Lung (tissue), 12 donors: ENCODE data around the gene KYAT1. TPM values are rescaled to one million over a fixed set of nuclear protein-coding genes. Genes with fewer than 3 reads are reported as not detected.

Experiments used
- ATAC-seq: fragments of 200-7000 bp; cut with Tn5 transposase; one replicate; pipeline ENCODE4 v1.9.1; 2020; ENCODE audit warnings: moderate number of reproducible peaks; ENCODE audit not compliant: insufficient read depth, low FRiP score
- DNase-seq, 3 donors: peaks; one replicate each; pipeline ENCODE4 v3.0.0-alpha.2; 2013 to 2017
- H3K27ac ChIP-seq, 2 donors: one replicate each; pipeline ENCODE4 v1.5.1; 2013; ENCODE audit warnings: mild to moderate bottlenecking in 2 of 2, moderate library complexity in 2 of 2, control low read depth in 1 of 2, inconsistent platforms in 1 of 2, low read depth in 1 of 2, low read length in 1 of 2
- H3K27me3 ChIP-seq, 3 donors: one replicate each; pipeline ENCODE4 v1.5.1; 2013; ENCODE audit warnings: low read length in 2 of 3; ENCODE audit not compliant: control insufficient read depth in 3 of 3, insufficient read depth in 3 of 3
- H3K36me3 ChIP-seq, 4 donors: one replicate each; pipeline ENCODE4 v1.5.1; 2013; ENCODE audit warnings: low read length in 4 of 4, mild to moderate bottlenecking in 1 of 4, moderate library complexity in 1 of 4; ENCODE audit not compliant: control insufficient read depth in 4 of 4, insufficient read depth in 4 of 4
- H3K4me1 ChIP-seq, 5 donors: one replicate each; pipeline ENCODE4 v1.5.1; 2013; ENCODE audit warnings: low read length in 5 of 5, mild to moderate bottlenecking in 2 of 5, moderate library complexity in 1 of 5; ENCODE audit not compliant: control insufficient read depth in 5 of 5, insufficient read depth in 5 of 5
- H3K4me3 ChIP-seq: one replicate; pipeline ENCODE4 v1.5.1; 2013; ENCODE audit warnings: mild to moderate bottlenecking, control low read depth, moderate library complexity
- H3K9ac ChIP-seq, 2 donors: one replicate each; pipeline ENCODE4 v1.5.1; 2013; ENCODE audit warnings: low read length in 2 of 2, control low read depth in 1 of 2; ENCODE audit not compliant: insufficient read depth in 1 of 2
- H3K9me3 ChIP-seq, 4 donors: one replicate each; pipeline ENCODE4 v1.5.1; 2013; ENCODE audit warnings: low read length in 3 of 4, mild to moderate bottlenecking in 1 of 4, moderate library complexity in 1 of 4; ENCODE audit not compliant: control insufficient read depth in 4 of 4, insufficient read depth in 3 of 4
- WGBS, 2 donors: extraction: QIAGEN DNeasy Blood & Tissue Kit; methylation state at CpG; one replicate each; pipeline ENCODE4 v1.1.7; 2013; 5-methylcytosine and 5-hydroxymethylcytosine counted together
- polyA plus RNA-seq, 2 donors: library from polyadenylated mRNA; stranded (reverse); fragments of 200-250 nt; gene quantifications; one replicate each; pipeline ENCODE4 v1.2.1, GENCODE V29; 2013
- total RNA-seq, 2 donors: library from RNA; depleted of rRNA in 1 of 2; stranded (reverse); fragments of >200 nt in 1 of 2; gene quantifications; one replicate each; pipeline ENCODE4 v1.2.1, GENCODE V29; 2014 to 2021
- TF ChIP-seq, protein P1 (sequence below): IDR thresholded peaks from 2 replicates; pipeline ENCODE4 v1.5.1; 2012; ENCODE audit warnings: mild to moderate bottlenecking; ENCODE audit errors: control extremely low read depth, extremely low read depth
- donor health status: control.
- donor health status: control.
- donor health status: Bipolar disorder and iron deficiency.
- donor health status: healthy.
- donor health status: DM: yes; HTN: yes; CAD: no.

KYAT1 gene
- total and polyA plus RNA-seq, 4 donors = 4.5 to 7.7 (median 4.8) TPM

DNA sequence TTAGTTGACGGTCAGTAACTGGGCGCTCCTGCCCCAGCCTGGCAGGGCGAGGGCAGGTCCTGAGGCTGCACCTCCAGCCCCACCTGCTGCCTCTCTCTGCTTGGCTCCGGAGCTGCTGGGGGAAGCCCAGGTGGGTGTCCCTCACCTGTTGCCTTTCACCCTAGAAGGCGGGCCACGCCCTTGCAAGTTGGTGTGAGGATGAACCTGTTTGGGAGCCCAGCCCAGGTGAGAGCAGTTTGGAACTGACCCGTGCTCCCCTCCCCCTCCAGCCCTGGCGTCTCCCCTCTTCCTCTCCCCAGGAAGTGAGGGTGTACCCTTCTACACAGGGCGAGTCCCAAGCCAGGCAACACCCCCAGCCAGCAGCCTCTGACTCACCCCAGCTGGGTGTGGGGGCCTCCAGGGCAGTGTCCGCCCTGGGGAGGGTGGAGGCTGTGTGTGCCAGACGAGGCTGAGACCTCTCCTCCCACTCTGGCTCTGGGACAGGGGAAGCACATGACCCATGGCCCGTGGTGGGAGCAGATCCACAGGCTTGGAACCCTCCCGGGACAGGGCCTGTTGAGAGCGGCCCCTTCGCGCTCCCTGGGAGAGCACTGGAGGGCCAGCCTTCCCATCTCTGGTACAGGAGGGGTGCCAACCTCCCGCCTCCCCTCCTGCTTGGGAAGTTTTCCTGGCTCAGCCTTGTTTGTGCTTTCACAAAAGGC lies 10.6 kb upstream of the KYAT1 start:
- Histone ChIP-seq H3K36me3 (peaks cover 0 to 42% (median 22%) of the 10 kb centered on the region in 4 donors), H3K4me3 (no peak overlapping the region), H3K4me1 (peaks cover 0 to 24% (median 7%) of the 10 kb centered on the region in 5 donors), H3K9ac (no peak overlapping the region), H3K9me3 (no peaks in the 10 kb centered on the region), H3K27ac (peak overlapping the region; percentile 70 to 83), H3K27me3 (no peaks in the 10 kb centered on the region)
- ATAC-seq = peak; percentile 74
- TF ChIP-seq, protein P1, sequence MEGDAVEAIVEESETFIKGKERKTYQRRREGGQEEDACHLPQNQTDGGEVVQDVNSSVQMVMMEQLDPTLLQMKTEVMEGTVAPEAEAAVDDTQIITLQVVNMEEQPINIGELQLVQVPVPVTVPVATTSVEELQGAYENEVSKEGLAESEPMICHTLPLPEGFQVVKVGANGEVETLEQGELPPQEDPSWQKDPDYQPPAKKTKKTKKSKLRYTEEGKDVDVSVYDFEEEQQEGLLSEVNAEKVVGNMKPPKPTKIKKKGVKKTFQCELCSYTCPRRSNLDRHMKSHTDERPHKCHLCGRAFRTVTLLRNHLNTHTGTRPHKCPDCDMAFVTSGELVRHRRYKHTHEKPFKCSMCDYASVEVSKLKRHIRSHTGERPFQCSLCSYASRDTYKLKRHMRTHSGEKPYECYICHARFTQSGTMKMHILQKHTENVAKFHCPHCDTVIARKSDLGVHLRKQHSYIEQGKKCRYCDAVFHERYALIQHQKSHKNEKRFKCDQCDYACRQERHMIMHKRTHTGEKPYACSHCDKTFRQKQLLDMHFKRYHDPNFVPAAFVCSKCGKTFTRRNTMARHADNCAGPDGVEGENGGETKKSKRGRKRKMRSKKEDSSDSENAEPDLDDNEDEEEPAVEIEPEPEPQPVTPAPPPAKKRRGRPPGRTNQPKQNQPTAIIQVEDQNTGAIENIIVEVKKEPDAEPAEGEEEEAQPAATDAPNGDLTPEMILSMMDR = no peak
- WGBS, 2 donors = 59 to 65% methylated on average over 16 to 17 of the region's 17 CpGs
- DNase-seq = peak; percentile 49 to 79 (median 63)

DNA sequence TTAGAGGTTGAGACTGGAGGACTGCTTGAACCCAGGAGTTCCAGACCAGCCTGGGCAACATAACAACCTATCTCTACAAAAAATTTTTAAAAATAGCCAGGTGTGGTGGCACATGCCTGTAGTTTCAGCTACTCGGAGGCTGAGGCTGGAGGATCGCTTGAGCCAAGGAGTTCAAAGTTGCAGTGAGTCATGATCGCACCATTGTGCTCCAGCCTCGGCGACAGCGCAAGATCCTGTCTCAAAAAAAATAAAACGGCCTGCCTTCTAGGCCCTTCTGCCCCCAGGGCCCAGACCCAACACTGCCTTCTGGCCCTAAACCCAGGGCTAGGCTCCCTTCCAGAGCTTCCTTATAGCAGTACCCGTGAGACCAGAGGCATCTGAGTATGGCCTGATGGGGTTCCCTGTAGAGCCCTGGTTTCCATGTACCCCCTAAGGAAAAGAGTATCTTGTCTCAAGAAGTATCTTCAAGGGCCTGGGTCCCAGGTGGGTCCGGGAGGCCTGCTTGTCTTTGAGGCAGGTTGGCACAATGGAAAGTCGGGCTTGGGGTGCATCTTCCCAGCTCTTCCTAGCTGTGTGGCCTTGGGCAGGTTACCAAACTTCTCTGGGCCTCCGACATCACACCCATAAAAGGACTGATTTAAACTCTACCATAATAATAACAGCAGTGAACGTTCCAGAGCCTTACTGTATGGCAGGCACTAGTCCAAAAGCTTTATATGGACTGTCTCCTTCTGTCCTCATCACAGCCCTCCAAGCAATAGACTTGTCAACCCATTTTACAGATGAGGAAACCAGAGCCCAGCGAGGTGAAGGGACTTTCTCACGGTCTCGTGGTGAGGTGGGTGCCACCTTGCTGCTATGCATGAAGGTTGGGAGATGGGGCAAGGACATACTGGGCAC lies 9.8 kb upstream of the KYAT1 start:
- H3K27me3 ChIP-seq = no peaks in the 10 kb centered on the region
- TF ChIP-seq, protein P1 = no peak
- H3K4me1 ChIP-seq = peaks cover 0 to 24% (median 7%) of the 10 kb centered on the region in 5 donors
- H3K9me3 ChIP-seq = no peaks in the 10 kb centered on the region
- WGBS, 2 donors = 83 to 91% methylated on average over 15 of the region's 15 CpGs
- no peak overlapping the region for H3K4me3 ChIP-seq
- H3K27ac ChIP-seq = peak overlapping the region; percentile 57 to 83
- no peak for DNase-seq
- H3K9ac ChIP-seq = no peak overlapping the region
- H3K36me3 ChIP-seq = peaks cover 0 to 44% (median 22%) of the 10 kb centered on the region in 4 donors
- no peak for ATAC-seq

GRCh38 chr9:128887914-128888350 lies 6.2 kb upstream of the KYAT1 start:
- no peak overlapping the region for H3K9ac ChIP-seq
- TF ChIP-seq, protein P1 = no peak
- DNase-seq (peak in 1 of 3 donors; percentile 57), ATAC-seq (no peak)
- H3K4me1 ChIP-seq = peaks cover 8 to 38% (median 12%) of the 10 kb centered on the region in 5 donors
- H3K9me3 ChIP-seq = no peaks in the 10 kb centered on the region
- no peak overlapping the region for H3K4me3 ChIP-seq
- H3K27me3 ChIP-seq = no peaks in the 10 kb centered on the region
- H3K36me3 ChIP-seq = peaks cover 5 to 48% (median 23%) of the 10 kb centered on the region in 4 donors
- WGBS, 2 donors = 51 to 53% methylated on average over 9 of the region's 9 CpGs
- peak overlapping the region; percentile 22 to 48 for H3K27ac ChIP-seq
